Measurements from ENCODE around the gene CASP10.
"Not testable (repeated sequence)": the region's sequence is repeated elsewhere in the genome, so short reads cannot be mapped to it uniquely, and the experiment has no call there.

Gene CASP10

GRCh38 chr2:201180010-201180409, 2.9 kb upstream of the CASP10 start:
- no peaks in the 10 kb centered on the region for H3K9me3 ChIP-seq
- H3K27ac ChIP-seq, result no peak overlapping the region
- no peak for DNase-seq
- H3K4me3 ChIP-seq, result no peak overlapping the region
- H3K27me3 ChIP-seq, result peaks cover 0 to 3% of the 10 kb centered on the region in 2 donors
- no peaks in the 10 kb centered on the region for H3K36me3 ChIP-seq
- intact Hi-C loops (cut with DNase I; ENCODE audit: low total_unique reads), result no loop called here
- no peaks in the 10 kb centered on the region for H3K4me1 ChIP-seq
- TF ChIP-seq CTCF (IDR thresholded peaks at IDR 0.05), result no peak

DNA sequence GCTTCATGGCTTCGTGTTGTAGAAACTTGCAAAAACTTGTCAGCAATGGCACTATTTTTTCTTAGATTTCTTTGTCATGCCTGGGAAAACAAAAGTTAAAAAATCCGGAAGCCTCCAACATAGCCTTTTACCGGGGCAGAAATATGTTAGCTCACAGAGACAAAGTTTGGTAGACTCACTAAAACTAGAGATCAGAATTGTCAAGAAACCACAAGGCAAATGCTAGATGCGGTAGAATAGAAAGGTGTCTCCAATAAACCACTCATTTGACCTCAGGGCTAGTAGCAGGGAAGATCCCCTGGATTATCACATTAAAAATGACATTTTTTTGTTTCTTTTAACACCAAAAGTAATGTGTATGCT, 405 bp downstream of the CASP10 start:
- Histone ChIP-seq H3K4me1 (no peaks in the 10 kb centered on the region), H3K27me3 (peaks cover 0 to 3% of the 10 kb centered on the region in 2 donors), H3K27ac (no peak overlapping the region), H3K9me3 (no peaks in the 10 kb centered on the region), H3K36me3 (no peaks in the 10 kb centered on the region), H3K4me3 (peak overlapping the region; percentile 31 to 44)
- intact Hi-C loops (cut with DNase I; ENCODE audit: low total_unique reads), result no loop called here
- DNase-seq, result no peak
- TF ChIP-seq CTCF (IDR thresholded peaks at IDR 0.05), result no peak

GRCh38 chr2:201183835-201184234, 894 bp downstream of the CASP10 start:
- DNase-seq; H3K9me3 ChIP-seq; H3K4me1 ChIP-seq; H3K27me3 ChIP-seq; H3K27ac ChIP-seq; intact Hi-C loops (cut with DNase I; ENCODE audit: low total_unique reads); H3K36me3 ChIP-seq: not testable (repeated sequence)
- peak overlapping the region; percentile 31 to 44 for H3K4me3 ChIP-seq

DNA sequence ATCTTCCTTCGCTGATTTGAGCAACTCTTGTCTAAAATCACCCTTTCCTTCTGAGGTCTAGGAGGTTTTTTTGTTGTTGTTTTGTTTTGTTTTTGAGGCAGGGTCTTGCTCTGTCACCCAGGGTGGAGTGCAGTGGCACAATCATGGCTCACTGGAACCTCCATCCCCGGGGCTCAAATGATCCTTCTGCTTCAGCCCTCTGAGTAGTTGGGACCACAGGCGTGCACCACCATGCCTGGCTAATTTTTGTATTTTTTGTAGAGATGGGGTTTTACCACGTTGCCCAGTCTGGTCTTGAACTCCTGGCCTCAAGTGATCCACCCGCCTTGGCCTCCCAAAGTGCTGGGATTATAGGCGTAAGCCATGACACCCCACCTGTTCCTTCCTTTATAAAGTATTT, 1.3 kb downstream of the CASP10 start:
- DNase-seq; H3K27ac ChIP-seq; H3K36me3 ChIP-seq; H3K4me1 ChIP-seq; H3K9me3 ChIP-seq; intact Hi-C loops (cut with DNase I; ENCODE audit: low total_unique reads); H3K27me3 ChIP-seq: not testable (repeated sequence)
- peak overlapping the region; percentile 31 to 44 for H3K4me3 ChIP-seq

- no peak overlapping the region for H3K4me3 ChIP-seq
- H3K27ac ChIP-seq, result no peak overlapping the region
Observed at GRCh38 chr2:201185863-201186262, 2.9 kb downstream of the CASP10 start.

GRCh38 chr2:201186982-201187381, 4.0 kb downstream of the CASP10 start:
- Histone ChIP-seq H3K4me3 (no peak overlapping the region), H3K36me3 (no peaks in the 10 kb centered on the region), H3K4me1 (no peaks in the 10 kb centered on the region), H3K9me3 (no peaks in the 10 kb centered on the region), H3K27me3 (no peaks in the 10 kb centered on the region), H3K27ac (no peak overlapping the region)
- DNase-seq, result no peak
- TF ChIP-seq CTCF (IDR thresholded peaks at IDR 0.05), result no peak
- intact Hi-C loops (cut with DNase I; ENCODE audit: low total_unique reads), result no loop called here

More at GRCh38 chr2:201185863-201186262, 2.9 kb downstream of the CASP10 start:
- intact Hi-C loops (cut with DNase I; ENCODE audit: low total_unique reads), result no loop called here
- no peaks in the 10 kb centered on the region for H3K4me1 ChIP-seq
- no peak for DNase-seq
- no peaks in the 10 kb centered on the region for H3K36me3 ChIP-seq
- H3K27me3 ChIP-seq, result peaks cover 0 to 3% of the 10 kb centered on the region in 2 donors
- TF ChIP-seq CTCF (IDR thresholded peaks at IDR 0.05), result no peak
- H3K9me3 ChIP-seq, result no peaks in the 10 kb centered on the region

GRCh38 chr2:201188449-201188848, 5.5 kb downstream of the CASP10 start:
- H3K27ac ChIP-seq, result no peak overlapping the region
- DNase-seq, result no peak
- no peak for TF ChIP-seq CTCF (IDR thresholded peaks at IDR 0.05)
- no peaks in the 10 kb centered on the region for H3K27me3 ChIP-seq
- no peaks in the 10 kb centered on the region for H3K4me1 ChIP-seq
- no peaks in the 10 kb centered on the region for H3K9me3 ChIP-seq
- no peak overlapping the region for H3K4me3 ChIP-seq
- intact Hi-C loops (cut with DNase I; ENCODE audit: low total_unique reads), result no loop called here
- no peaks in the 10 kb centered on the region for H3K36me3 ChIP-seq
